GM12874 (cell line): Measurements from ENCODE around the gene SERINC5.

Source experiments
- CTCF ChIP-seq: IDR thresholded peaks from 2 replicates; pipeline ENCODE4 v1.5.1; 2011; ENCODE audit warnings: low read depth, mild to moderate bottlenecking, control low read depth, low read length, moderate library complexity; ENCODE audit not compliant: insufficient read depth

Gene SERINC5

GRCh38 chr5:80213466-80213865 lies 42.4 kb downstream of the SERINC5 start:
- no peak for TF ChIP-seq CTCF

- no peak for TF ChIP-seq CTCF
These were observed 43.6 kb downstream of the SERINC5 start for GRCh38 chr5:80212171-80212667.

GRCh38 chr5:80211327-80211726 lies 44.5 kb downstream of the SERINC5 start:
- no peak for TF ChIP-seq CTCF

- TF ChIP-seq CTCF = no peak
These were observed 45.8 kb downstream of the SERINC5 start for GRCh38 chr5:80210014-80210413.

GRCh38 chr5:80208381-80208780 lies 47.5 kb downstream of the SERINC5 start:
- no peak for TF ChIP-seq CTCF

GRCh38 chr5:80207832-80208231 lies 48.0 kb downstream of the SERINC5 start:
- no peak for TF ChIP-seq CTCF

- no peak for TF ChIP-seq CTCF
These were observed 49.6 kb downstream of the SERINC5 start for GRCh38 chr5:80206282-80206681.

GRCh38 chr5:80205846-80206245 lies 50.0 kb downstream of the SERINC5 start:
- TF ChIP-seq CTCF = no peak
